ENCODE data around the gene MPPED1.

The MPPED1 gene

DNA sequence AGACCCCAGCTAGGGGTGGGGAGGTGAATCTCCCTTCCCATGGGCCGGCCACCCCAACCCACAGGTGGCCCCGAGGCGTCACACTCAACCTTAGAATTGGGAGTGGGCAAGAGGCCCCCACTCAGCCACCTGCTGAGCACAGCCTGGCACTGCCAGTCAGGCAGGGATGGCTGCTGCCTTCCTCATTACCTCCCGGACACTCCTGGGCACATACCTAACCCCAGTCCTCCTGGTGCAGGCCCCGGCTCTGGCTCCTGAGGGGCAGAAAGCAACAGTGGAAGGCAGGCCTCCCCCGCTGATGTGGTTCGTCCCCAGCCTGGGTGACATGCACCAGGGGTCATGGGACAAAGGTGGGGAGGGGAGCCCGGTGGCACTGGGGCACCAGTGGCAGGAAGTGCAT, 103.6 kb downstream of the MPPED1 start:
- H3K4me1 ChIP-seq (ENCODE audit: control insufficient read depth, insufficient read depth, low read depth, low read length), result no peaks in the 10 kb centered on the region
- H2AFZ ChIP-seq (ENCODE audit: low read depth, low read length), result no peak overlapping the region
- H2AK5ac ChIP-seq (ENCODE audit: low read length, severe bottlenecking), result no peak overlapping the region
- WGBS, result 85% methylated on average over 8 of the region's 8 CpGs
- no peak overlapping the region for H2BK120ac ChIP-seq (ENCODE audit: low read depth, low read length)
- no peak overlapping the region for H2BK15ac ChIP-seq (ENCODE audit: low read depth, poor library complexity, severe bottlenecking)
- DNase-seq, result no peak
- no peak overlapping the region for H3K27ac ChIP-seq (ENCODE audit: low read length, poor library complexity, severe bottlenecking)
- no peak overlapping the region for H3K18ac ChIP-seq (ENCODE audit: low read depth in 1 of 2, low read length in 2 of 2)
- H3K23ac ChIP-seq (ENCODE audit: low read length in 2 of 2), result no peak overlapping the region
- H3K9ac ChIP-seq (ENCODE audit: low read length), result no peak overlapping the region
- no peak overlapping the region for H2BK12ac ChIP-seq (ENCODE audit: low read length in 2 of 2)
- H2BK5ac ChIP-seq (ENCODE audit: low read depth, low read length, poor library complexity, severe bottlenecking), result no peak overlapping the region
- H3K14ac ChIP-seq (ENCODE audit: low read length in 2 of 2), result no peak overlapping the region
- H4K8ac ChIP-seq (ENCODE audit: low read length), result no peak overlapping the region
- H3K4me2 ChIP-seq (ENCODE audit: low read length, poor library complexity, severe bottlenecking), result no peak overlapping the region
- H3K27me3 ChIP-seq (ENCODE audit: control insufficient read depth in 1 of 2, insufficient read depth in 1 of 2, low read length in 2 of 2), result peaks cover 0 to 4% of the 10 kb centered on the region in 2 experiments
- no peaks in the 10 kb centered on the region for H3K36me3 ChIP-seq (ENCODE audit: control insufficient read depth in 1 of 2, insufficient read depth in 2 of 2, low read depth in 1 of 2, low read length in 2 of 2)
- no peaks in the 10 kb centered on the region for H3K9me3 ChIP-seq (ENCODE audit: control insufficient read depth, low read length)
- no peak overlapping the region for H3K4ac ChIP-seq (ENCODE audit: low read depth in 1 of 2, low read length in 2 of 2)
- no peak overlapping the region for H3K4me3 ChIP-seq (ENCODE audit: insufficient read depth in 1 of 2, low read depth in 1 of 2, low read length in 2 of 2)
- H3K79me1 ChIP-seq (replicated peaks; ENCODE audit: low read length, poor library complexity, severe bottlenecking), result no peaks in the 10 kb centered on the region
- H4K91ac ChIP-seq (ENCODE audit: low read length), result no peak overlapping the region

GRCh38 chr22:43515902-43516301, 104.1 kb downstream of the MPPED1 start:
- no peak overlapping the region for H2BK15ac ChIP-seq (ENCODE audit: low read depth, poor library complexity, severe bottlenecking)
- no peak overlapping the region for H2BK12ac ChIP-seq (ENCODE audit: low read length in 2 of 2)
- H3K4ac ChIP-seq (ENCODE audit: low read depth in 1 of 2, low read length in 2 of 2), result no peak overlapping the region
- no peaks in the 10 kb centered on the region for H3K4me1 ChIP-seq (ENCODE audit: control insufficient read depth, insufficient read depth, low read depth, low read length)
- DNase-seq, result no peak
- no peak overlapping the region for H4K91ac ChIP-seq (ENCODE audit: low read length)
- H2BK120ac ChIP-seq (ENCODE audit: low read depth, low read length), result no peak overlapping the region
- no peaks in the 10 kb centered on the region for H3K9me3 ChIP-seq (ENCODE audit: control insufficient read depth, low read length)
- H3K4me2 ChIP-seq (ENCODE audit: low read length, poor library complexity, severe bottlenecking), result no peak overlapping the region
- no peak overlapping the region for H3K9ac ChIP-seq (ENCODE audit: low read length)
- no peak overlapping the region for H4K8ac ChIP-seq (ENCODE audit: low read length)
- no peak overlapping the region for H2AK5ac ChIP-seq (ENCODE audit: low read length, severe bottlenecking)
- no peak overlapping the region for H3K27ac ChIP-seq (ENCODE audit: low read length, poor library complexity, severe bottlenecking)
- no peak overlapping the region for H3K23ac ChIP-seq (ENCODE audit: low read length in 2 of 2)
- H3K14ac ChIP-seq (ENCODE audit: low read length in 2 of 2), result no peak overlapping the region
- 70% methylated on average over 13 of the region's 13 CpGs for WGBS
- H2BK5ac ChIP-seq (ENCODE audit: low read depth, low read length, poor library complexity, severe bottlenecking), result no peak overlapping the region
- no peaks in the 10 kb centered on the region for H3K79me1 ChIP-seq (replicated peaks; ENCODE audit: low read length, poor library complexity, severe bottlenecking)
- H3K36me3 ChIP-seq (ENCODE audit: control insufficient read depth in 1 of 2, insufficient read depth in 2 of 2, low read depth in 1 of 2, low read length in 2 of 2), result no peaks in the 10 kb centered on the region
- no peak overlapping the region for H3K18ac ChIP-seq (ENCODE audit: low read depth in 1 of 2, low read length in 2 of 2)
- no peak overlapping the region for H3K4me3 ChIP-seq (ENCODE audit: insufficient read depth in 1 of 2, low read depth in 1 of 2, low read length in 2 of 2)
- H3K27me3 ChIP-seq (ENCODE audit: control insufficient read depth in 1 of 2, insufficient read depth in 1 of 2, low read length in 2 of 2), result peaks cover 0 to 4% of the 10 kb centered on the region in 2 experiments
- H2AFZ ChIP-seq (ENCODE audit: low read depth, low read length), result no peak overlapping the region

DNA sequence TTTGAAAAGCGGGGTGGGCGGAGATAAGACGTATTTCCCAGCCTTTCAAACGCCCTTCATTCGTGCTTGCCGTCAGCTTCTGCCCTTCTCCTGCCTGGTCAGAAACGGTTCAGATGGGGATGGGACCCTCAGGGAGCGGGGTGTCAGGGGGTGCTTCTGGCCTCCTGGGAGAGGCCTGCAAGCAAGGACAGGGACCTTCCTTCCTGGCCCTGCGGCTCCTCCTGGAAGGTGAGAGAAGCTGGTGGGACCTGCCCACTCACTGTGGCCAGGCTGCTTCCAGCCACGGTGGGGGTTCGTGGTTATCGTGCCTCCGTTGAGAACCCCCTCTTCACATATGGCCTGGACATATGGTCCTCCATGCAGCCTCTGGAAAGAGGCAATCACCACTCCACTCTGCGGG, 104.6 kb downstream of the MPPED1 start:
- H2BK5ac ChIP-seq (ENCODE audit: low read depth, low read length, poor library complexity, severe bottlenecking), result no peak overlapping the region
- no peaks in the 10 kb centered on the region for H3K36me3 ChIP-seq (ENCODE audit: control insufficient read depth in 1 of 2, insufficient read depth in 2 of 2, low read depth in 1 of 2, low read length in 2 of 2)
- H3K27me3 ChIP-seq (ENCODE audit: control insufficient read depth in 1 of 2, insufficient read depth in 1 of 2, low read length in 2 of 2), result peaks cover 0 to 4% of the 10 kb centered on the region in 2 experiments
- H2BK12ac ChIP-seq (ENCODE audit: low read length in 2 of 2), result no peak overlapping the region
- no peaks in the 10 kb centered on the region for H3K79me1 ChIP-seq (replicated peaks; ENCODE audit: low read length, poor library complexity, severe bottlenecking)
- no peak overlapping the region for H3K14ac ChIP-seq (ENCODE audit: low read length in 2 of 2)
- H2AK5ac ChIP-seq (ENCODE audit: low read length, severe bottlenecking), result no peak overlapping the region
- no peak overlapping the region for H3K27ac ChIP-seq (ENCODE audit: low read length, poor library complexity, severe bottlenecking)
- no peaks in the 10 kb centered on the region for H3K9me3 ChIP-seq (ENCODE audit: control insufficient read depth, low read length)
- no peak overlapping the region for H4K91ac ChIP-seq (ENCODE audit: low read length)
- no peak overlapping the region for H2BK120ac ChIP-seq (ENCODE audit: low read depth, low read length)
- no peak overlapping the region for H3K4ac ChIP-seq (ENCODE audit: low read depth in 1 of 2, low read length in 2 of 2)
- no peak for DNase-seq
- H3K4me3 ChIP-seq (ENCODE audit: insufficient read depth in 1 of 2, low read depth in 1 of 2, low read length in 2 of 2), result no peak overlapping the region
- WGBS, result 84% methylated on average over 13 of the region's 14 CpGs
- H2AFZ ChIP-seq (ENCODE audit: low read depth, low read length), result no peak overlapping the region
- H3K18ac ChIP-seq (ENCODE audit: low read depth in 1 of 2, low read length in 2 of 2), result no peak overlapping the region
- no peak overlapping the region for H3K23ac ChIP-seq (ENCODE audit: low read length in 2 of 2)
- no peak overlapping the region for H4K8ac ChIP-seq (ENCODE audit: low read length)
- no peaks in the 10 kb centered on the region for H3K4me1 ChIP-seq (ENCODE audit: control insufficient read depth, insufficient read depth, low read depth, low read length)
- no peak overlapping the region for H3K4me2 ChIP-seq (ENCODE audit: low read length, poor library complexity, severe bottlenecking)
- H3K9ac ChIP-seq (ENCODE audit: low read length), result no peak overlapping the region
- no peak overlapping the region for H2BK15ac ChIP-seq (ENCODE audit: low read depth, poor library complexity, severe bottlenecking)

DNA sequence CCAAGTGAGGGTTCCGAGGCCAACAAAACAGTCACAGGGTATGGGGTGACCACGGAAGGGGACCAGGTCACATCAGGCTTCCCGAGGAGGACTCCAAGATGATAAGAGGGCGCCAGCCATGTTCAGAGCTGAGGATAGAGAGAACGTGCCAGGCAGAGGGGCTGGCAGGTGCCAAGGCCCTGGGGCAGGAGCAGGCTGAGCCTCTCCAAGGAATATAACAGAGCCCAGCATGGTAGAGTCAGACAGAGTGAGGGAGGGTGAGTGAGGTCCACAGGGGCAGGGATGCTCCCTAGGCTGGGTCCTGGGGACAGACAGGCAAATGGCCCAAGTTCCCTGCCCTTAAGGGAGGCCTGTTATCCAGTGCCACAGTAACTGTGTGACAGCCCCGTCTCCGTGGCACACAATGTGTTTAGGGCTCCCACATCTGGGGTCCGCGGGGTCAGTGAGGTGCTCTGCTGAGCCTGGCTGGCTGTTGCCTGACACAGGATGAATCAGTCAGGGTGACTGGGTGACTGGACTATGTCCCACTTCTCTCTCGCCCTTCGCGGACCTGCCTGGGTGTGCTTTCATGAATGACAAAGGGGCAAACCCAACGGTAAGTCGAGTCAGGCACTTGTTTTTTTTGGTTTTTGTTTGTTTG, 105.3 kb downstream of the MPPED1 start:
- H2BK120ac ChIP-seq (ENCODE audit: low read depth, low read length), result no peak overlapping the region
- no peak overlapping the region for H3K4me3 ChIP-seq (ENCODE audit: insufficient read depth in 1 of 2, low read depth in 1 of 2, low read length in 2 of 2)
- H4K8ac ChIP-seq (ENCODE audit: low read length), result no peak overlapping the region
- no peaks in the 10 kb centered on the region for H3K79me1 ChIP-seq (replicated peaks; ENCODE audit: low read length, poor library complexity, severe bottlenecking)
- no peaks in the 10 kb centered on the region for H3K9me3 ChIP-seq (ENCODE audit: control insufficient read depth, low read length)
- H3K4me2 ChIP-seq (ENCODE audit: low read length, poor library complexity, severe bottlenecking), result no peak overlapping the region
- no peak overlapping the region for H3K4ac ChIP-seq (ENCODE audit: low read depth in 1 of 2, low read length in 2 of 2)
- no peak overlapping the region for H3K27ac ChIP-seq (ENCODE audit: low read length, poor library complexity, severe bottlenecking)
- no peaks in the 10 kb centered on the region for H3K4me1 ChIP-seq (ENCODE audit: control insufficient read depth, insufficient read depth, low read depth, low read length)
- no peak overlapping the region for H2AFZ ChIP-seq (ENCODE audit: low read depth, low read length)
- H2BK12ac ChIP-seq (ENCODE audit: low read length in 2 of 2), result no peak overlapping the region
- no peak overlapping the region for H3K18ac ChIP-seq (ENCODE audit: low read depth in 1 of 2, low read length in 2 of 2)
- H2AK5ac ChIP-seq (ENCODE audit: low read length, severe bottlenecking), result no peak overlapping the region
- no peaks in the 10 kb centered on the region for H3K36me3 ChIP-seq (ENCODE audit: control insufficient read depth in 1 of 2, insufficient read depth in 2 of 2, low read depth in 1 of 2, low read length in 2 of 2)
- no peak overlapping the region for H3K14ac ChIP-seq (ENCODE audit: low read length in 2 of 2)
- H4K91ac ChIP-seq (ENCODE audit: low read length), result no peak overlapping the region
- WGBS, result 82% methylated on average over 14 of the region's 14 CpGs
- no peak for DNase-seq
- H2BK15ac ChIP-seq (ENCODE audit: low read depth, poor library complexity, severe bottlenecking), result no peak overlapping the region
- H2BK5ac ChIP-seq (ENCODE audit: low read depth, low read length, poor library complexity, severe bottlenecking), result no peak overlapping the region
- H3K27me3 ChIP-seq (ENCODE audit: control insufficient read depth in 1 of 2, insufficient read depth in 1 of 2, low read length in 2 of 2), result peaks cover 0 to 4% of the 10 kb centered on the region in 2 experiments
- no peak overlapping the region for H3K23ac ChIP-seq (ENCODE audit: low read length in 2 of 2)
- no peak overlapping the region for H3K9ac ChIP-seq (ENCODE audit: low read length)
